Omental fat pad (tissue), 4 donors: ENCODE measurements around the gene PPP1R14B. TPM values are rescaled to one million over a fixed set of nuclear protein-coding genes. Genes with fewer than 3 reads are reported as not detected.

Experiments used
- ATAC-seq: fragments of 150-250 bp; one replicate; pipeline ENCODE4 v1.9.1; 2016; ENCODE audit warnings: mild to moderate bottlenecking, moderate library complexity; ENCODE audit not compliant: low FRiP score
- DNase-seq: peaks from one replicate; pipeline ENCODE4 v3.0.0-alpha.2; 2019; ENCODE audit warnings: low spot score
- small RNA-seq: library from RNA; depleted of rRNA; stranded (forward); fragments of <200 nt; gene quantifications from one replicate; pipeline ENCODE3, GENCODE V24; 2016
- total RNA-seq, 4 donors: library from RNA; depleted of rRNA; stranded (reverse); fragments of >200 nt; gene quantifications; one replicate each; pipeline ENCODE4 v1.1.0, GENCODE V29; 2016
- TF ChIP-seq, protein P1 (sequence below), 3 donors: fragments of 450-650 bp; IDR thresholded peaks; one replicate each; pipeline ENCODE4 v1.5.1; 2016 to 2017; ENCODE audit warnings: antibody characterized with exemption in 3 of 3, mild to moderate bottlenecking in 3 of 3, moderate library complexity in 2 of 3

PPP1R14B gene
- total RNA-seq, 4 donors from 2014 or later: 95.0 to 140 (median 97.9) TPM

DNA sequence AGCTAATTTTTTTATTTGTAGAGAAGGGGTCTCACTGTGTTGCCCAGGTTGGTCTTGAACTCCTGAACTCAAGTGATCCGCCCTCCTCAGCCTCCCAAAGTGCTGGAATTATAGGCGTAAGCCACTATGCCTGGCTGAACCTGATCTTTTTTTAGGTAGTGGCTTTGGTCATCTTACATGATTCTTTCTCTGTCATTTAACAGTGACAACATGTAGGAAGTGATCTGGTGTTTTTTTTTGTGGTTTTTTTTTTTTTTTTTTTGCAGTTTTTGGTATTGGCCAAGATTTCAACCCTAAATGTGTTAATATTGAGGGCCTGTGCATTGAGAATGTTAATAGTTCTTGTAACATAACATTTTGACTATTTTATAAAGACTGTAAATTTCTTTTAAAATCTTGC is 48.2 kb downstream of the PPP1R14B start:
- ATAC-seq: no peak
- TF ChIP-seq, protein P1, sequence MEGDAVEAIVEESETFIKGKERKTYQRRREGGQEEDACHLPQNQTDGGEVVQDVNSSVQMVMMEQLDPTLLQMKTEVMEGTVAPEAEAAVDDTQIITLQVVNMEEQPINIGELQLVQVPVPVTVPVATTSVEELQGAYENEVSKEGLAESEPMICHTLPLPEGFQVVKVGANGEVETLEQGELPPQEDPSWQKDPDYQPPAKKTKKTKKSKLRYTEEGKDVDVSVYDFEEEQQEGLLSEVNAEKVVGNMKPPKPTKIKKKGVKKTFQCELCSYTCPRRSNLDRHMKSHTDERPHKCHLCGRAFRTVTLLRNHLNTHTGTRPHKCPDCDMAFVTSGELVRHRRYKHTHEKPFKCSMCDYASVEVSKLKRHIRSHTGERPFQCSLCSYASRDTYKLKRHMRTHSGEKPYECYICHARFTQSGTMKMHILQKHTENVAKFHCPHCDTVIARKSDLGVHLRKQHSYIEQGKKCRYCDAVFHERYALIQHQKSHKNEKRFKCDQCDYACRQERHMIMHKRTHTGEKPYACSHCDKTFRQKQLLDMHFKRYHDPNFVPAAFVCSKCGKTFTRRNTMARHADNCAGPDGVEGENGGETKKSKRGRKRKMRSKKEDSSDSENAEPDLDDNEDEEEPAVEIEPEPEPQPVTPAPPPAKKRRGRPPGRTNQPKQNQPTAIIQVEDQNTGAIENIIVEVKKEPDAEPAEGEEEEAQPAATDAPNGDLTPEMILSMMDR (IDR thresholded peaks at IDR 0.05): no peak

GRCh38 chr11:64196626-64197025 is 50.1 kb downstream of the PPP1R14B start:
- no peak for DNase-seq
- TF ChIP-seq, protein P1 (IDR thresholded peaks at IDR 0.05): no peak
- no peak for ATAC-seq

More for the DNA sequence above, 48.2 kb downstream of the PPP1R14B start:
- DNase-seq: no peak

Small RNA genes lying within 50 kb of the gene (small RNA-seq; reads per million reads assigned to genes)
- not detected for gene RF00019

Other genes starting within 250 kb of the PPP1R14B start
- not detected for gene FLRT1, start 211.0 kb downstream of the PPP1R14B start, total RNA-seq
- 10 to 100 TPM; 13.8 to 40.9 (median 26.2) TPM for gene MACROD1, start 80.8 kb downstream of the PPP1R14B start, total RNA-seq
- gene STIP1, start 60.8 kb downstream of the PPP1R14B start, total RNA-seq: 100 to 1,000 TPM in 2 of 4 donors, 10 to 100 TPM in 2; 73.0 to 174 (median 135) TPM
- 100 to 1,000 TPM in 1 of 4 donors, 10 to 100 TPM in 3; 35.0 to 101 (median 45.6) TPM for gene FERMT3, start 40.2 kb downstream of the PPP1R14B start, total RNA-seq
- gene TRPT1, start 20.8 kb downstream of the PPP1R14B start, total RNA-seq: 10 to 100 TPM; 26.3 to 56.6 (median 37.3) TPM
- 10 to 100 TPM; 22.8 to 47.8 (median 38.0) TPM for gene NUDT22, start 20.7 kb downstream of the PPP1R14B start, total RNA-seq
- gene DNAJC4, start 16.4 kb downstream of the PPP1R14B start, total RNA-seq: 10 to 100 TPM; 19.2 to 25.8 (median 21.6) TPM
- gene VEGFB, start 12.4 kb downstream of the PPP1R14B start, total RNA-seq: 100 to 1,000 TPM in 3 of 4 donors, 10 to 100 TPM in 1; 89.2 to 172 (median 149) TPM
- 10 to 100 TPM; 41.8 to 78.5 (median 49.5) TPM for gene FKBP2, start 5.8 kb downstream of the PPP1R14B start, total RNA-seq
- gene PLCB3, start 4.6 kb upstream of the PPP1R14B start, total RNA-seq: 10 to 100 TPM; 14.7 to 26.5 (median 19.7) TPM
- gene BAD, start 37.7 kb upstream of the PPP1R14B start, total RNA-seq: 10 to 100 TPM; 47.9 to 89.7 (median 78.8) TPM
- 10 to 100 TPM in 3 of 4 donors, 1 to 10 TPM in 1; 8.2 to 20.6 (median 12.7) TPM for gene GPR137, start 38.9 kb upstream of the PPP1R14B start, total RNA-seq
- not detected for gene KCNK4, start 44.4 kb upstream of the PPP1R14B start, total RNA-seq
- not detected for gene CATSPERZ, start 53.4 kb upstream of the PPP1R14B start, total RNA-seq
- gene ESRRA, start 58.6 kb upstream of the PPP1R14B start, total RNA-seq: 10 to 100 TPM; 32.1 to 50.8 (median 44.6) TPM
- gene TRMT112, start 70.6 kb upstream of the PPP1R14B start, total RNA-seq: 100 to 1,000 TPM; 180 to 263 (median 215) TPM
- gene PRDX5, start 71.2 kb upstream of the PPP1R14B start, total RNA-seq: 100 to 1,000 TPM; 174 to 263 (median 238) TPM
- 10 to 100 TPM in 2 of 4 donors, 1 to 10 TPM in 2; 6.2 to 24.1 (median 10.3) TPM for gene CCDC88B, start 93.3 kb upstream of the PPP1R14B start, total RNA-seq
- 10 to 100 TPM; 15.7 to 64.2 (median 28.1) TPM for gene RPS6KA4, start 112.2 kb upstream of the PPP1R14B start, total RNA-seq